Measurements from ENCODE around the gene DNAH1.
A peak's percentile ranks its signal among the peaks of the same experiment; 100 is the strongest.

DNAH1 gene

GRCh38 chr3:52406791-52407510 lies 90.8 kb downstream of the DNAH1 start:
- DNase-seq = no peak

- no peak for DNase-seq
Observed at GRCh38 chr3:52407779-52408178, 91.7 kb downstream of the DNAH1 start.

- DNase-seq = no peak
Observed at GRCh38 chr3:52408466-52408865, 92.3 kb downstream of the DNAH1 start.

GRCh38 chr3:52415800-52416199 lies 99.7 kb downstream of the DNAH1 start:
- DNase-seq = no peak

- no peak for DNase-seq
Observed at GRCh38 chr3:52420388-52420787, 104.3 kb downstream of the DNAH1 start.

- DNase-seq = no peak
Observed at GRCh38 chr3:52422669-52423068, 106.5 kb downstream of the DNAH1 start.

GRCh38 chr3:52423173-52423572 lies 107.1 kb downstream of the DNAH1 start:
- DNase-seq = no peak

GRCh38 chr3:52428151-52429005 lies 112.3 kb downstream of the DNAH1 start:
- peak; percentile 34 to 36 for DNase-seq

GRCh38 chr3:52429031-52429430 lies 112.9 kb downstream of the DNAH1 start:
- DNase-seq = no peak

- no peak for DNase-seq
Observed at GRCh38 chr3:52429779-52430415, 113.8 kb downstream of the DNAH1 start.

GRCh38 chr3:52430416-52430810 lies 114.3 kb downstream of the DNAH1 start:
- no peak for DNase-seq

GRCh38 chr3:52431459-52432223 lies 115.5 kb downstream of the DNAH1 start:
- DNase-seq = no peak

- no peak for DNase-seq
Observed at GRCh38 chr3:52432225-52432624, 116.1 kb downstream of the DNAH1 start.

GRCh38 chr3:52432691-52433141 lies 116.6 kb downstream of the DNAH1 start:
- DNase-seq = no peak

- DNase-seq = no peak
Observed at GRCh38 chr3:52433328-52433995, 117.3 kb downstream of the DNAH1 start.

- DNase-seq = no peak
Observed at GRCh38 chr3:52433996-52434479, 117.9 kb downstream of the DNAH1 start.

GRCh38 chr3:52434491-52435115 lies 118.5 kb downstream of the DNAH1 start:
- DNase-seq = no peak

- no peak for DNase-seq
Observed at GRCh38 chr3:52435246-52436101, 119.4 kb downstream of the DNAH1 start.

GRCh38 chr3:52436500-52437149 lies 120.5 kb downstream of the DNAH1 start:
- DNase-seq = no peak
